H9 (cell line): ENCODE data around the gene OARD1. TPM values are rescaled to one million over a fixed set of nuclear protein-coding genes. Genes with fewer than 3 reads are reported as not detected.

Experiments used
- DNase-seq: peaks from one replicate; pipeline ENCODE4 v3.0.0-alpha.2; 2017
- H2AFZ ChIP-seq: one replicate; pipeline ENCODE4 v1.6.1; 2013; ENCODE audit warnings: mild to moderate bottlenecking, low read length, control low read depth, moderate library complexity
- H2AK5ac ChIP-seq: 2 replicates; pipeline ENCODE4 v1.6.1; 2013; ENCODE audit warnings: low read length, control low read depth, mixed read lengths; ENCODE audit not compliant: insufficient read length
- H2BK120ac ChIP-seq: one replicate; pipeline ENCODE4 v1.6.1; 2013; ENCODE audit warnings: low read depth, mild to moderate bottlenecking, low read length, control low read depth, inconsistent platforms; ENCODE audit not compliant: poor library complexity, severe bottlenecking
- H2BK12ac ChIP-seq: 2 replicates; pipeline ENCODE4 v1.6.1; 2013; ENCODE audit warnings: low read length, control low read depth, mixed read lengths, low read depth; ENCODE audit not compliant: insufficient read length
- H2BK15ac ChIP-seq: 2 replicates; pipeline ENCODE4 v1.6.1; 2013; ENCODE audit warnings: low read depth, low read length, control low read depth
- H2BK20ac ChIP-seq: one replicate; pipeline ENCODE4 v1.6.1; 2013; ENCODE audit warnings: low read depth, mild to moderate bottlenecking, low read length, control low read depth, inconsistent platforms; ENCODE audit not compliant: poor library complexity, severe bottlenecking
- H2BK5ac ChIP-seq: 2 replicates; pipeline ENCODE4 v1.6.1; 2013; ENCODE audit warnings: low read length, control low read depth, mixed read lengths; ENCODE audit not compliant: insufficient read length
- H3K14ac ChIP-seq: 2 replicates; pipeline ENCODE4 v1.6.1; 2013; ENCODE audit warnings: low read length, control low read depth; ENCODE audit not compliant: insufficient read depth
- H3K18ac ChIP-seq: 2 replicates; pipeline ENCODE4 v1.6.1; 2013; ENCODE audit warnings: low read depth, mild to moderate bottlenecking, mixed read lengths, low read length, control low read depth; ENCODE audit not compliant: insufficient read length
- H3K23ac ChIP-seq: 2 replicates; pipeline ENCODE4 v1.6.1; 2013; ENCODE audit warnings: low read length, control low read depth, mixed read lengths, low read depth; ENCODE audit not compliant: insufficient read length
- H3K23me2 ChIP-seq: 2 replicates; pipeline ENCODE4 v1.6.1; 2013; ENCODE audit warnings: low read depth, mild to moderate bottlenecking, mixed read lengths, low read length, control low read depth; ENCODE audit not compliant: insufficient read length, poor library complexity, severe bottlenecking
- H3K27ac ChIP-seq: 2 replicates; pipeline ENCODE4 v1.5.1; 2013; ENCODE audit warnings: low read length, control low read depth, mixed read lengths, low read depth; ENCODE audit not compliant: insufficient read length
- H3K27me3 ChIP-seq: 2 replicates; pipeline ENCODE4 v1.6.1; 2013; ENCODE audit warnings: low read length, control low read depth, inconsistent platforms; ENCODE audit not compliant: insufficient read depth
- H3K4ac ChIP-seq: 2 replicates; pipeline ENCODE4 v1.6.1; 2013; ENCODE audit warnings: low read depth, mild to moderate bottlenecking, control low read depth, inconsistent platforms, low read length, moderate library complexity
- H3K4me1 ChIP-seq: 2 replicates; pipeline ENCODE4 v1.6.1; 2013; ENCODE audit warnings: low read length, control low read depth, inconsistent platforms; ENCODE audit not compliant: insufficient read depth
- H3K4me2 ChIP-seq: 2 replicates; pipeline ENCODE4 v1.6.1; 2013; ENCODE audit warnings: low read length, control low read depth, mixed read lengths; ENCODE audit not compliant: insufficient read length, insufficient read depth
- H3K56ac ChIP-seq: 2 replicates; pipeline ENCODE4 v1.6.1; 2013; ENCODE audit warnings: low read depth, mild to moderate bottlenecking, mixed read lengths, low read length, control low read depth; ENCODE audit not compliant: insufficient read length
- H3K79me1 ChIP-seq: 2 replicates; pipeline ENCODE4 v1.6.1; 2013; ENCODE audit warnings: low read depth, mild to moderate bottlenecking, moderate library complexity, low read length, control low read depth, inconsistent platforms; ENCODE audit not compliant: insufficient read depth, poor library complexity, severe bottlenecking
- H3K79me2 ChIP-seq: 2 replicates; pipeline ENCODE4 v1.6.1; 2013; ENCODE audit warnings: low read length, control low read depth, inconsistent platforms; ENCODE audit not compliant: insufficient read depth
- H3K9ac ChIP-seq: 2 replicates; pipeline ENCODE4 v1.6.1; 2013; ENCODE audit warnings: low read length, control low read depth, mixed read lengths; ENCODE audit not compliant: insufficient read length; ENCODE audit errors: extremely low read depth
- H3K9me3 ChIP-seq: one replicate; pipeline ENCODE4 v1.6.1; 2013; ENCODE audit warnings: low read depth, low read length, inconsistent platforms; ENCODE audit not compliant: control insufficient read depth
- H3T11ph ChIP-seq: one replicate; pipeline ENCODE4 v1.6.1; 2013; ENCODE audit warnings: mild to moderate bottlenecking, low read length, control low read depth, inconsistent platforms
- H4K20me1 ChIP-seq: one replicate; pipeline ENCODE4 v1.6.1; 2013; ENCODE audit not compliant: control insufficient read depth, insufficient read length, insufficient read depth
- H4K5ac ChIP-seq: 2 replicates; pipeline ENCODE4 v1.6.1; 2013; ENCODE audit warnings: low read depth, mild to moderate bottlenecking, mixed read lengths, low read length, control low read depth; ENCODE audit not compliant: insufficient read length
- H4K8ac ChIP-seq: replicated peaks from 2 replicates; pipeline ENCODE4 v1.6.1; 2013; ENCODE audit warnings: low read length, control low read depth, mixed read lengths, low read depth; ENCODE audit not compliant: insufficient read length
- H4K91ac ChIP-seq: 2 replicates; pipeline ENCODE4 v1.6.1; 2013; ENCODE audit warnings: low read depth, mild to moderate bottlenecking, moderate library complexity, mixed read lengths, low read length, control low read depth; ENCODE audit not compliant: insufficient read length
- H3K27ac Mint-ChIP-seq, 3 experiments: 2 replicates in 2 of 3; 3 replicates in 1 of 3; pipeline ENCODE4 v1.8.0; 2020 to 2021; ENCODE audit warnings: mixed read lengths in 3 of 3, mild to moderate bottlenecking in 1 of 3, moderate library complexity in 1 of 3
- H3K27me3 Mint-ChIP-seq: 2 replicates; pipeline ENCODE4 v1.8.0; 2021; ENCODE audit warnings: low read depth, mild to moderate bottlenecking, moderate library complexity, mixed read lengths
- H3K36me3 Mint-ChIP-seq, 3 experiments: 2 replicates in 2 of 3; 3 replicates in 1 of 3; pipeline ENCODE4 v1.8.0; 2020 to 2021; ENCODE audit warnings: low read depth in 3 of 3, mixed read lengths in 3 of 3; ENCODE audit not compliant: insufficient read depth in 1 of 3
- H3K4me1 Mint-ChIP-seq, 2 experiments: 2 replicates each; pipeline ENCODE4 v1.8.0; 2020; ENCODE audit warnings: mixed read lengths in 2 of 2
- H3K4me3 Mint-ChIP-seq, 2 experiments: 2 replicates in 1 of 2; 3 replicates in 1 of 2; pipeline ENCODE4 v1.8.0; 2020 to 2021; ENCODE audit warnings: mild to moderate bottlenecking in 2 of 2, mixed read lengths in 2 of 2, moderate library complexity in 1 of 2
- H3K9me3 Mint-ChIP-seq, 2 experiments: 2 replicates in 1 of 2; 3 replicates in 1 of 2; pipeline ENCODE4 v1.8.0; 2020; ENCODE audit warnings: mild to moderate bottlenecking in 2 of 2, mixed read lengths in 2 of 2, moderate library complexity in 1 of 2
- CTCF ChIP-seq: fragments of 200-600 bp; sonication (generic); conservative IDR thresholded peaks from 3 replicates; pipeline ENCODE4 v1.8.0; 2021; ENCODE audit warnings: antibody characterized with exemption, mild to moderate bottlenecking
- WGBS: extraction: QIAGEN DNeasy Blood & Tissue Kit; methylation state at CpG from one replicate; pipeline ENCODE4 v1.1.7; 2013; ENCODE audit warnings: missing lambda C conversion rate, low lambda C conversion rate, mixed read lengths; ENCODE audit not compliant: insufficient read length; ENCODE audit errors: extremely low coverage; 5-methylcytosine and 5-hydroxymethylcytosine counted together
- total RNA-seq: library from RNA; stranded (reverse); gene quantifications from 2 replicates; pipeline ENCODE4 v1.2.1, GENCODE V29; 2021

The OARD1 gene
- total RNA-seq, 1 experiment from 2014 or later = 36.6 TPM

GRCh38 chr6:41033776-41034175, 38.4 kb downstream of the OARD1 start:
- no peaks in the 10 kb centered on the region for H3K27me3 ChIP-seq
- H2BK15ac ChIP-seq = no peak overlapping the region
- H2AFZ ChIP-seq = no peak overlapping the region
- no peak overlapping the region for H2BK120ac ChIP-seq
- H3K23me2 ChIP-seq = no peaks in the 10 kb centered on the region
- peaks cover 5% of the 10 kb centered on the region for H3K4me1 ChIP-seq
- no peak overlapping the region for H4K8ac ChIP-seq
- WGBS = no CpG with 5 or more reads among the region's 13 CpGs
- H4K20me1 ChIP-seq = no peaks in the 10 kb centered on the region
- no peaks in the 10 kb centered on the region for H3K79me1 ChIP-seq
- no peak overlapping the region for H3K56ac ChIP-seq
- H3K18ac ChIP-seq = no peak overlapping the region
- Mint-ChIP-seq H3K9me3 (no peaks in the 10 kb centered on the region; a peak in 1 of 5 replicates), H3K4me1 (peaks cover 14% of the 10 kb centered on the region in 2 experiments), H3K36me3 (no peaks in the 10 kb centered on the region), H3K27me3 (no peaks in the 10 kb centered on the region), H3K27ac (no peak overlapping the region), H3K4me3 (no peak overlapping the region)
- H3T11ph ChIP-seq = no peak overlapping the region
- no peak overlapping the region for H3K27ac ChIP-seq
- H3K79me2 ChIP-seq = no peaks in the 10 kb centered on the region
- H3K9ac ChIP-seq = no peak overlapping the region
- H2AK5ac ChIP-seq = no peak overlapping the region
- no peak overlapping the region for H4K5ac ChIP-seq
- no peak overlapping the region for H3K14ac ChIP-seq
- no peak overlapping the region for H4K91ac ChIP-seq
- H3K23ac ChIP-seq = no peak overlapping the region
- no peak overlapping the region for H2BK20ac ChIP-seq
- no peak overlapping the region for H2BK5ac ChIP-seq
- no peak for TF ChIP-seq CTCF
- no peak overlapping the region for H2BK12ac ChIP-seq
- no peak overlapping the region for H3K4ac ChIP-seq
- H3K9me3 ChIP-seq = no peaks in the 10 kb centered on the region
- DNase-seq = no peak
- no peak overlapping the region for H3K4me2 ChIP-seq
